Measurements from ENCODE around the gene COL4A3.

GRCh38 chr2:227182765-227183164 lies 18.3 kb downstream of the COL4A3 start:
- TF ChIP-seq ZFP3 (CRISPR knock-in tag; IDR thresholded peaks at IDR 0.05) (no peak), TOX (CRISPR knock-in tag; IDR thresholded peaks at IDR 0.05; ENCODE audit: borderline replicate concordance) (no peak), OSR1 (CRISPR knock-in tag; IDR thresholded peaks at IDR 0.05) (no peak), PATZ1 (CRISPR knock-in tag; IDR thresholded peaks at IDR 0.05; ENCODE audit: borderline replicate concordance) (no peak), TCF4 (CRISPR knock-in tag; IDR thresholded peaks at IDR 0.05; ENCODE audit: borderline replicate concordance) (no peak), SNAI2 (CRISPR knock-in tag; IDR thresholded peaks at IDR 0.05) (no peak), ZNF8 (CRISPR knock-in tag; IDR thresholded peaks at IDR 0.05) (no peak)
- TF ChIP-seq, protein P1, sequence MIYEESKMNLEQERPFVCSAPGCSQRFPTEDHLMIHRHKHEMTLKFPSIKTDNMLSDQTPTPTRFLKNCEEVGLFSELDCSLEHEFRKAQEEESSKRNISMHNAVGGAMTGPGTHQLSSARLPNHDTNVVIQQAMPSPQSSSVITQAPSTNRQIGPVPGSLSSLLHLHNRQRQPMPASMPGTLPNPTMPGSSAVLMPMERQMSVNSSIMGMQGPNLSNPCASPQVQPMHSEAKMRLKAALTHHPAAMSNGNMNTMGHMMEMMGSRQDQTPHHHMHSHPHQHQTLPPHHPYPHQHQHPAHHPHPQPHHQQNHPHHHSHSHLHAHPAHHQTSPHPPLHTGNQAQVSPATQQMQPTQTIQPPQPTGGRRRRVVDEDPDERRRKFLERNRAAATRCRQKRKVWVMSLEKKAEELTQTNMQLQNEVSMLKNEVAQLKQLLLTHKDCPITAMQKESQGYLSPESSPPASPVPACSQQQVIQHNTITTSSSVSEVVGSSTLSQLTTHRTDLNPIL (CRISPR knock-in tag; IDR thresholded peaks at IDR 0.05; ENCODE audit: low read depth): no peak

Measured in SK-N-SH treated with all-trans-retinoic acid at 6 μM for 48 hours (cell line).